Sigmoid colon (tissue), 4 donors: ENCODE results near the gene ELMO1.

Experiments used
- CTCF ChIP-seq, 4 experiments: fragments of 450-650 bp in 3 of 4; fragments of 200-600 bp in 1 of 4; IDR thresholded peaks; one replicate each; pipeline ENCODE4 v1.5.1; 2016 to 2019; ENCODE audit warnings: antibody characterized with exemption in 4 of 4, mild to moderate bottlenecking in 3 of 4, moderate library complexity in 2 of 4
- EP300 ChIP-seq, 4 donors: sonication (generic); formaldehyde crosslinking; IDR thresholded peaks; one replicate each; pipeline ENCODE4 v1.6.1; 2017; ENCODE audit warnings: antibody characterized with exemption in 4 of 4
- POLR2A ChIP-seq, 2 donors: fragments of 450-650 bp; IDR thresholded peaks; one replicate each; pipeline ENCODE4 v1.6.1; 2016; ENCODE audit warnings: antibody characterized with exemption in 2 of 2, mild to moderate bottlenecking in 2 of 2, moderate library complexity in 2 of 2

GRCh38 chr7:37289781-37290180, 158.9 kb downstream of the ELMO1 start:
- TF ChIP-seq CTCF (IDR thresholded peaks at IDR 0.05) (no peak), POLR2A (IDR thresholded peaks at IDR 0.05) (no peak), EP300 (IDR thresholded peaks at IDR 0.05) (no peak)
